ENCODE measurements around the gene LEMD2. TPM values are rescaled to one million over a fixed set of nuclear protein-coding genes. Genes with fewer than 3 reads are reported as not detected.
A peak's percentile ranks its signal among the peaks of the same experiment; 100 is the strongest.

Gene LEMD2
- polyA plus RNA-seq, 2 of the 4 experiments (the other 2 are of a cell fraction): 43.2 to 48.8 TPM

DNA sequence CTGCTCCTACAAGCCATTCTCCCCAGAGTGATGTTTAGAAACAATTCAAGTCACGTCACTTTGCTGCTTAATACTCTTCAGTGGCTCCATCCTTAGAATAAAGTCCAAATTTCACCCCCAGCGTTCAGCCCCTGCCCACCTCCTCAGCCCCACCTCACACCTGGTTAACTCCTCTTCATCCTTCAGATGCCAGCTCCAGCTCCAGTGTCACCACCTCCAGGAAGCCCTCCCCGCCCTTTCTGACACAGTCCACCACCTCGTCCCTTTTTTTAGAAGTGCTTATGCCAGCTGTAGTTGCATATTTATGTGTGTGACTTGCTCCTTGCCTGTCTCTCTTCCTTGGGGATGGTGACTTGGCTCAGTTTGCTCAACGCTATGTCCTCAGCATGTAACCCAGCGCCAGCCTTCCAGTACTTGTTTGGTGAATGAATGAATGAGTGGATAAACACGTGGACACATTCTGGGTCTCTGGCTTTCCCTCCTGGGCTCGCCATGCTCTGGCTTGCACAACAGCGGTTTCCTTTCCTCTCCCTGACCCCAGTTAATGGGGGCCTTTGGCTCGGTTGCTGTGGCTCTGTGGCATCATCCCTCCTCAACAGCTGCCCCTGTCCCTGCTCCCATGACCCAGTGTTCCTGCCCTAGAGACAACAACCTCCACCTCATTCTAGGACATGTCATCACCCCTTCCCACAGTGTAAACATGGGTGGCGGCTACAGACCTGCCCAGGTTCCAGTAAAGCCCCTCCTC, 38.5 kb downstream of the LEMD2 start:
- Histone ChIP-seq H3K4me3 (no peak overlapping the region), H3K4me2 (no peak overlapping the region), H3K27ac (peak overlapping the region in 1 of 2 experiments; percentile 17; a peak in 1 of 6 replicates), H3K4me1 (peaks cover 17% of the 10 kb centered on the region), H3K9me3 (no peaks in the 10 kb centered on the region)
- no peak for DNase-seq (ENCODE audit: low read depth in 1 of 2, low spot score in 1 of 2)
- POLR2A ChIA-PET: no interaction called here
- no peak for FAIRE-seq
- WGBS (ENCODE audit: missing lambda C conversion rate): 59% methylated on average over 10 of the region's 11 CpGs
- CTCF ChIA-PET: interaction anchor here (0.8 to 3.3 kb wide), 4 partner anchors 7 to 39 kb away, joined by 3 to 10 read pairs (median 6); partner anchors contain the start of gene UQCC2
- ATAC-seq: no peak
- TF ChIP-seq ZFP36 (IDR thresholded peaks at IDR 0.05; ENCODE audit: borderline replicate concordance, partially characterized antibody) (peak; percentile 41), CHD2 (IDR thresholded peaks at IDR 0.05; ENCODE audit: low read length, partially characterized antibody) (no peak)

DNA sequence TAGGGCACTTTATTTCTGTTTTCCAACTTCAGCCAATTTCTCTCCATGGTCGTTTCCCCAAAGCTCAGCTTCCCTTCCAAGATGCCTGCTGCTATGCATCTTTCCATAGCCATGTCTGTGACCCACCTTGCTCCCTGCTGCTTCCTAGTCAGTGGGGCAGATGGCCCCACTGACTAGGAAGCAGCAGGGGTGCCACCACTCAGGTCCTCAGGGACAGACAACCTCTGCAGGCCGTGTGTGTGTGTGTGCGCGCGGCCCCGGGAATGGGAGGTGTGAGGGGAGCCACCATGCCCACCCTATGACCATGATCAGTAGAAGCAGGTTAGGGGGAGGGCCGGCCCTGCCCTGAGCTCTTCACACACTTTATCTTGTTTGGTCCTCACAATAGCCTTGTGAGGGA, 39.5 kb downstream of the LEMD2 start:
- FAIRE-seq (no peak), ATAC-seq (no peak), DNase-seq (ENCODE audit: low read depth in 1 of 2, low spot score in 1 of 2) (no peak)
- Histone ChIP-seq H3K27ac (no peak overlapping the region; a peak in 1 of 6 replicates), H3K4me3 (no peak overlapping the region), H3K4me1 (peaks cover 27% of the 10 kb centered on the region), H3K4me2 (no peak overlapping the region), H3K9me3 (no peaks in the 10 kb centered on the region)
- 69% methylated on average over 3 of the region's 7 CpGs for WGBS (ENCODE audit: missing lambda C conversion rate)
- POLR2A ChIA-PET: no interaction called here
- CTCF ChIA-PET: interaction anchor here (0.8 to 3.3 kb wide), 4 partner anchors 12 to 38 kb away, joined by 3 to 10 read pairs (median 6); partner anchors contain the start of gene UQCC2
- TF ChIP-seq ZC3H11A (IDR thresholded peaks at IDR 0.05) (no peak), ZNF302 (CRISPR knock-in tag; IDR thresholded peaks at IDR 0.05) (no peak), PHF8 (IDR thresholded peaks at IDR 0.05; ENCODE audit: borderline replicate concordance, low read depth) (no peak)

GRCh38 chr6:33748841-33749240, 40.1 kb downstream of the LEMD2 start:
- no peak overlapping the region for H3K4me2 ChIP-seq

More at GRCh38 chr6:33748841-33749240, 40.1 kb downstream of the LEMD2 start:
- FAIRE-seq (no peak), ATAC-seq (no peak), DNase-seq (ENCODE audit: low read depth in 1 of 2, low spot score in 1 of 2) (no peak)
- WGBS (ENCODE audit: missing lambda C conversion rate): 79% methylated on average over 4 of the region's 4 CpGs
- no peak for TF ChIP-seq RCOR1 (IDR thresholded peaks at IDR 0.05; ENCODE audit: low read depth, low read length)
- TF ChIP-seq RARB (CRISPR knock-in tag; IDR thresholded peaks at IDR 0.05): no peak
- TF ChIP-seq SREBF2 (IDR thresholded peaks at IDR 0.05): no peak
- TF ChIP-seq, protein P1, sequence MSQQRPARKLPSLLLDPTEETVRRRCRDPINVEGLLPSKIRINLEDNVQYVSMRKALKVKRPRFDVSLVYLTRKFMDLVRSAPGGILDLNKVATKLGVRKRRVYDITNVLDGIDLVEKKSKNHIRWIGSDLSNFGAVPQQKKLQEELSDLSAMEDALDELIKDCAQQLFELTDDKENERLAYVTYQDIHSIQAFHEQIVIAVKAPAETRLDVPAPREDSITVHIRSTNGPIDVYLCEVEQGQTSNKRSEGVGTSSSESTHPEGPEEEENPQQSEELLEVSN (IDR thresholded peaks at IDR 0.05; ENCODE audit: borderline replicate concordance, low read depth): no peak
- TF ChIP-seq, protein P2, sequence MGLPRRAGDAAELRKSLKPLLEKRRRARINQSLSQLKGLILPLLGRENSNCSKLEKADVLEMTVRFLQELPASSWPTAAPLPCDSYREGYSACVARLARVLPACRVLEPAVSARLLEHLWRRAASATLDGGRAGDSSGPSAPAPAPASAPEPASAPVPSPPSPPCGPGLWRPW (IDR thresholded peaks at IDR 0.05): no peak
- no peak for TF ChIP-seq FOSL2 (IDR thresholded peaks at IDR 0.05)
- no peak for TF ChIP-seq FOSL2 (CRISPR knock-in tag; IDR thresholded peaks at IDR 0.05)
- no peak for TF ChIP-seq HOXB13 (CRISPR knock-in tag; IDR thresholded peaks at IDR 0.05; ENCODE audit: low read depth)
- no peak for TF ChIP-seq POLR2A (IDR thresholded peaks at IDR 0.05; ENCODE audit: low read length)
- TF ChIP-seq MAZ (IDR thresholded peaks at IDR 0.05; ENCODE audit: borderline replicate concordance, low read depth, low read length): no peak
- TF ChIP-seq NPAS2 (CRISPR knock-in tag; IDR thresholded peaks at IDR 0.05; ENCODE audit: borderline replicate concordance): no peak
- no peak for TF ChIP-seq ATOH8 (CRISPR knock-in tag; IDR thresholded peaks at IDR 0.05; ENCODE audit: low read depth)
- no peak for TF ChIP-seq CEBPB (IDR thresholded peaks at IDR 0.05)
- no peak for TF ChIP-seq BHLHE40 (IDR thresholded peaks at IDR 0.05; ENCODE audit: low read depth, low read length)
- TF ChIP-seq ELK1 (IDR thresholded peaks at IDR 0.05; ENCODE audit: low read depth, low read length): no peak
- no peak for TF ChIP-seq HOXB5 (CRISPR knock-in tag; IDR thresholded peaks at IDR 0.05)
- TF ChIP-seq TFCP2L1 (CRISPR knock-in tag; IDR thresholded peaks at IDR 0.05): no peak
- TF ChIP-seq SMC3 (IDR thresholded peaks at IDR 0.05): no peak
- TF ChIP-seq CHD2 (IDR thresholded peaks at IDR 0.05; ENCODE audit: low read length, partially characterized antibody): no peak
- no peak for TF ChIP-seq ZSCAN20 (CRISPR knock-in tag; IDR thresholded peaks at IDR 0.05)
- TF ChIP-seq, protein P3, sequence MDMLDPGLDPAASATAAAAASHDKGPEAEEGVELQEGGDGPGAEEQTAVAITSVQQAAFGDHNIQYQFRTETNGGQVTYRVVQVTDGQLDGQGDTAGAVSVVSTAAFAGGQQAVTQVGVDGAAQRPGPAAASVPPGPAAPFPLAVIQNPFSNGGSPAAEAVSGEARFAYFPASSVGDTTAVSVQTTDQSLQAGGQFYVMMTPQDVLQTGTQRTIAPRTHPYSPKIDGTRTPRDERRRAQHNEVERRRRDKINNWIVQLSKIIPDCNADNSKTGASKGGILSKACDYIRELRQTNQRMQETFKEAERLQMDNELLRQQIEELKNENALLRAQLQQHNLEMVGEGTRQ (IDR thresholded peaks at IDR 0.05): no peak
- H3K27ac ChIP-seq: no peak overlapping the region; a peak in 1 of 6 replicates
- ChIA-PET POLR2A (no interaction called here), CTCF (interaction anchor here (1.2 to 1.7 kb wide), 3 partner anchors 23 to 405 kb away, joined by 3 to 4 read pairs (median 4); no protein-coding TSS in a partner anchor)
- no peaks in the 10 kb centered on the region for H3K9me3 ChIP-seq
- peaks cover 27% of the 10 kb centered on the region for H3K4me1 ChIP-seq
- H3K4me3 ChIP-seq: no peak overlapping the region

All from A549 (cell line).